Endodermal cell (in vitro differentiated cells): ENCODE measurements around the gene MAGI3. TPM values are rescaled to one million over a fixed set of nuclear protein-coding genes. Genes with fewer than 3 reads are reported as not detected.

Source experiments
- DNase-seq: peaks from one replicate; pipeline ENCODE4 v3.0.0-alpha.2; 2017
- H3K27ac ChIP-seq: 2 replicates; pipeline ENCODE4 v1.5.1; 2013; ENCODE audit warnings: mild to moderate bottlenecking, low read depth, low read length, moderate library complexity
- H3K27me3 ChIP-seq: 2 replicates; pipeline ENCODE4 v1.6.1; 2013; ENCODE audit warnings: mild to moderate bottlenecking, low read length, moderate library complexity; ENCODE audit not compliant: insufficient read depth, control insufficient read depth, poor library complexity, severe bottlenecking
- H3K36me3 ChIP-seq: 2 replicates; pipeline ENCODE4 v1.7.0; 2013; ENCODE audit warnings: mild to moderate bottlenecking, low read length, moderate library complexity; ENCODE audit not compliant: control insufficient read depth, insufficient read depth
- H3K4me1 ChIP-seq: one replicate; pipeline ENCODE4 v1.7.0; 2013; ENCODE audit warnings: low read length; ENCODE audit not compliant: control insufficient read depth, insufficient read depth
- H3K4me3 ChIP-seq: 2 replicates; pipeline ENCODE4 v1.5.1; 2013; ENCODE audit warnings: mild to moderate bottlenecking, low read length, moderate library complexity
- H3K9ac ChIP-seq: 2 replicates; pipeline ENCODE4 v1.6.1; 2013; ENCODE audit warnings: mild to moderate bottlenecking, low read length, moderate library complexity; ENCODE audit not compliant: poor library complexity, severe bottlenecking; ENCODE audit errors: extremely low read depth
- H3K9me3 ChIP-seq: 2 replicates; pipeline ENCODE4 v1.6.1; 2013; ENCODE audit warnings: mild to moderate bottlenecking, low read length, moderate library complexity; ENCODE audit not compliant: control insufficient read depth
- H3K27ac Mint-ChIP-seq: 2 replicates; pipeline ENCODE4 v1.8.0; 2020; ENCODE audit warnings: mixed read lengths
- H3K27me3 Mint-ChIP-seq: 2 replicates; pipeline ENCODE4 v1.8.0; 2021; ENCODE audit warnings: mild to moderate bottlenecking, mixed read lengths; ENCODE audit not compliant: insufficient read depth
- H3K36me3 Mint-ChIP-seq: 2 replicates; pipeline ENCODE4 v1.8.0; 2020; ENCODE audit warnings: low read depth, mixed read lengths
- H3K4me1 Mint-ChIP-seq: 2 replicates; pipeline ENCODE4 v1.8.0; 2020; ENCODE audit warnings: mixed read lengths
- H3K4me3 Mint-ChIP-seq: 2 replicates; pipeline ENCODE4 v1.8.0; 2020; ENCODE audit warnings: mild to moderate bottlenecking, moderate library complexity, mixed read lengths
- H3K9me3 Mint-ChIP-seq: 2 replicates; pipeline ENCODE4 v1.8.0; 2020; ENCODE audit warnings: mild to moderate bottlenecking, mixed read lengths
- CTCF ChIP-seq: fragments of 200-600 bp; sonication (generic); conservative IDR thresholded peaks from 2 replicates; pipeline ENCODE4 v1.5.0; 2021; ENCODE audit warnings: antibody characterized with exemption, mild to moderate bottlenecking
- WGBS, 2 experiments: methylation state at CpG; one replicate each; pipeline versions ENCODE4 v1.1.5 to v1.1.7; 2013; ENCODE audit warnings: missing lambda C conversion rate in 2 of 2, mixed read lengths in 1 of 2; ENCODE audit not compliant: insufficient coverage in 1 of 2, insufficient read length in 1 of 2; 5-methylcytosine and 5-hydroxymethylcytosine counted together
- total RNA-seq, 2 donors: library from RNA; stranded (reverse); fragmentation: NEBNext Ultra II Directional in 1 of 2; extraction: Animal tissue kit (Norgen Biotek cat#: 25700) in 1 of 2; gene quantifications; 2 replicates in 1 of 2; 3 replicates in 1 of 2; pipeline ENCODE4 v1.2.1, GENCODE V29; 2021

MAGI3 gene
- total RNA-seq, 2 donors from 2014 or later = 27.1 to 27.4 TPM

- Histone ChIP-seq H3K9me3 (peaks cover 21% of the 10 kb centered on the region), H3K27me3 (no peaks in the 10 kb centered on the region), H3K4me1 (peaks cover 16% of the 10 kb centered on the region), H3K9ac (no peak overlapping the region), H3K27ac (no peak overlapping the region), H3K4me3 (no peak overlapping the region), H3K36me3 (no peaks in the 10 kb centered on the region)
- Mint-ChIP-seq H3K4me1 (peaks cover 32% of the 10 kb centered on the region), H3K36me3 (peaks cover 6% of the 10 kb centered on the region), H3K27ac (no peak overlapping the region), H3K9me3 (peaks cover 8% of the 10 kb centered on the region), H3K27me3 (no peaks in the 10 kb centered on the region), H3K4me3 (no peak overlapping the region)
- WGBS, 2 experiments = 89 to 100% methylated on average over 2 of the region's 2 CpGs
- DNase-seq = no peak
- TF ChIP-seq CTCF = no peak
Observed at GRCh38 chr1:113442131-113442530, 51.8 kb downstream of the MAGI3 start.

GRCh38 chr1:113444857-113445256 lies 54.5 kb downstream of the MAGI3 start:
- peaks cover 8% of the 10 kb centered on the region for H3K9me3 Mint-ChIP-seq
- Histone ChIP-seq H3K9ac (no peak overlapping the region), H3K4me1 (peaks cover 11% of the 10 kb centered on the region), H3K27me3 (no peaks in the 10 kb centered on the region), H3K27ac (no peak overlapping the region), H3K4me3 (no peak overlapping the region), H3K9me3 (peaks cover 21% of the 10 kb centered on the region), H3K36me3 (no peaks in the 10 kb centered on the region)
- peaks cover 6% of the 10 kb centered on the region for H3K36me3 Mint-ChIP-seq
- H3K27ac Mint-ChIP-seq = no peak overlapping the region
- no peak for DNase-seq
- TF ChIP-seq CTCF = no peak
- peaks cover 15% of the 10 kb centered on the region for H3K4me1 Mint-ChIP-seq
- no peaks in the 10 kb centered on the region for H3K27me3 Mint-ChIP-seq
- H3K4me3 Mint-ChIP-seq = no peak overlapping the region

GRCh38 chr1:113451710-113452109 lies 61.4 kb downstream of the MAGI3 start:
- Mint-ChIP-seq H3K27ac (no peak overlapping the region), H3K27me3 (no peaks in the 10 kb centered on the region), H3K9me3 (peaks cover 1% of the 10 kb centered on the region), H3K36me3 (peaks cover 2% of the 10 kb centered on the region), H3K4me3 (no peak overlapping the region), H3K4me1 (peaks cover 12% of the 10 kb centered on the region)
- Histone ChIP-seq H3K4me3 (no peak overlapping the region), H3K9ac (no peak overlapping the region), H3K27ac (no peak overlapping the region), H3K27me3 (no peaks in the 10 kb centered on the region), H3K36me3 (no peaks in the 10 kb centered on the region), H3K9me3 (no peaks in the 10 kb centered on the region), H3K4me1 (peaks cover 4% of the 10 kb centered on the region)
- WGBS, 2 experiments = 80% methylated on average over 1 of the region's 1 CpG; no CpG with 5 or more reads in 1 of the 2 experiments
- no peak for DNase-seq
- TF ChIP-seq CTCF = no peak
